Germinal center (tissue), 1 donor: ENCODE results near the gene MATN1.

Experiments
- DNase-seq: peaks from one replicate; pipeline ENCODE4 v3.0.0; 2012; ENCODE audit warnings: mixed read lengths, low spot score

The MATN1 gene

DNA sequence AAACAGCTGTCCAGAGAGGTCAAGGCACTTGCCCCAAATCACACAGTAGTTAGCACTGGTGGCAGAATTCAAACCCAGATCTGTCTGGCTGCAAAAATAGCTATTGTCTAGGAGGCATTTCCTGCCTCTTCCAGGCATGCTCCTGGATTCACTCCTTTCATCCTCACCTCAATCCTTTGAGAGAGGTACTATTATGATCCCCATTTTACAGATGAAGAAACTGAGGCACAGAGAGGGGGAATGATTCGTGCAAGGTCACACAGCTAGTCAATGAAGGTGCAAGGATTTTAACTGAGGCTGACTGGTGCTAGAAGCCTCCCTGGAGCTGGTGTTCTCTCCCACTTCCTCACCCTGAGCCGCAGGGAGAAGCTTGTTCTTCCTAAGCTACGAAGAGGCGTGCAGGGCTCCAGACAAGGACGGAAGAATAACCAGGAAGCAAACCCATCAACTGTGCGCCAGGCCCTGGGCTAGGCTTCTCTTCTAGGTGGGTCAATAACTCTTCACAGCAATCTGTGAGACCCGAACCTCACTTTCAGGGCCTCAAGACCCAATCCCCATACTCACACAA lies 34.8 kb upstream of the MATN1 start:
- no peak for DNase-seq

DNA sequence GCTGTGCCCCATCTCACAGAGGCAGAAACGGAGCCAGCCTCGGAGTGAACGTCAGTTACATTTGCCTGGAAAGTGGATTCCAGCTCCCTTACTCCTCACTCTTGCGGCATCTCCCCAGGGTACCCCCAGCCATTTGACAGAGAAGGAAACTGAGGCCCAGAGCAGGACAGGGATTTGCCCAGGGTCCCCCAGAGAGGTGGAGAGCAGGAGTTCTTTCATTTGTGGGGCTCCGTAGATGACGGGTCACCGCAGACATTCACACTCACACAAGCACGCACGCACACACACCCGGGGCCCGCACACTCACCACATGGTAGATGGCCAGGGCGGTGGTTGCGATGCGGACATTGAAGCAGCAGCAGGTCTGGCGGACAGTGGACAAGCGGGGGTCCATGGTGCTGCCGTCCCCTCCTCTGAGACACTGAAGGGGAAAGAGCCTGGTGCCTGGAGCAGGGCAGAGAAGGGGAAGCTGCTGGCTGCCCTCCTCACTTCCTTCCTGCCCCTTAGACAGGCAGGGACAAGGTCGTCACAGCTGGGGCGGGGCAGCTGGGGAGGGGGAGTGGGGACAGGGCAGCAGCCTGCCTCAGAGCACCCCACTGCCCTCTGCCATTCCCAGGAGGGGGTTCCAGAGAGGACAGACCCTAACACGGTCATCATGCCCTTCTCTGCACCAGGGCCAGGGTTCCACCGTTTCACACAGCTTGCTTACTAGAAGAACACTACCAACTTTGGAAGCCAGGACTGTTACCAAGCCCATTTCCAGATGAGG lies 34.2 kb upstream of the MATN1 start, which contains the start of gene LAPTM5:
Gene LAPTM5 (minus strand): TSS at position 423 of the 769 bp plus-strand sequence. CDS start 29 bp downstream, at position 394.
- peak; percentile 63 for DNase-seq

DNA sequence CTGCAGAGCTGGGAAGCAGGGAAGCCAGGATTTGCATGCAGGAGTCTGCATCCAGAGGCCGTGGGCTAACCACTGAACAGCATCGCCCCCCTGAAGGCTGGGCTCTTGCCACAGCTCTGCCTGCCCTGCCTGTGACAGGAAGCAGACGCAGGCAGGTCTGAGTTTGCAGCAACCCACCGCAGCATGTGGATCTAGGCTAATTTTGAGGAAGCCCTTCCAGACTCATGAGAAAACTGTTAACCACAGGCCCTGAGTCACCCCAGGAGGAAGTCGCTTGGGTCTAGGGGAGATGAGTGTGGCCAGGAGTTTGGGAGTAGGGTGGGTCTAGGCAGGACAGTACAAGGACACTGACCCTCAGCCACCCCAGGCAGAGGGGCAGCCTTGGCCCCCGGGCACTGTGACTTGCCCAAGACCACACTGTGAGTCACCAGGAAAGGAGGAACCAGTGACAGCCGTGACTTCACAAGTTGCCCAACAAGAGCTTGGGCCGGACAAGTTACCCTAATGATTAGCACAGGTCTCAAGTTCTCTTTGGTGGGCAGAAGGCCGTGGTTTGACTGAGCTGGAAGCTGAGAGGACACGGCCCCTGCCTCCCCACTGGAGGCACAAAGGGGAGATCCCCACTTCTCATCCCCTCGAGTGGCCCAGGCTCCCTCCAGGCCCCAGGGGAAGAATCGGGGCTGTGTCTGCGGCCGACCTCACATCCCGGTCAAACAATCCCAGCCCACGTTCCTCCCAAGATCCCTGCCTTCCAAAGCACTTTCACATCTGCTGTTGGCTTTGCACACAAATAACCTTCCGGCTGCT lies 33.4 kb upstream of the MATN1 start:
- peak; percentile 53 for DNase-seq

DNA sequence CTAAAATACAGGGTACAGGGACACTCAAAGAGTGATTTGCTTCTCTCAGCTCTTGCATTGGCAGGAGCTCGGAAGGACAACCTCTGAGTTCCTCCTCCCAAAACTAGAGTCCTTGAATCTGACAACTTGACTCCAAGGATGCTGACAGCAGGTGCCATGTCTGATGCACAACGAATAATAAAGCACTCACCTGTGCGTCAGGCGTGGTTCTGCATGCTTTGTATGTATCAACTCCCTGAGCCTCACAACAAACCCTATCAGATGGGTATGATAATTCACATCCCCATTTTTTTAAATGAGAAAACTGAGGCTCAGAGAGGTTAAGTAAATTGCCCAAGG lies 32.8 kb upstream of the MATN1 start:
- DNase-seq: no peak

DNA sequence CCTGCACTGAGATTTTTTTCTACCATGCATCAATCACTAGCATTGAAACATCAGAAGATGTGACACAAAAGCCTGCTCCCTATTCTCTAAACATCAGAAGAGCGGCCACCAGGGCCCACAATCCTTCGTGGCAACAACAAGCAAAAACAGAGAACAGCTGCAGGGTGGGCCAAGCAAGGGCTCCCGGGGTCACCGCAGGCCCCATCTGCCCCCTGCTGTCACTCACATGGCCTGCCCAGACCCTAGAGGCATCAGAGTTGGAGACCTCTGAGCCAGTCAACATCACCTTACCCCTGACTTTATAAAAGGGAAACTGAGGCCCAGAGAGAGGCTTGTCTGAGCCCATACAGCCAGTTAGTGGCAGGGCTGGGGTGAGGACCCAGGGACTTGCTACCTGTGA lies 32.4 kb upstream of the MATN1 start:
- no peak for DNase-seq

DNA sequence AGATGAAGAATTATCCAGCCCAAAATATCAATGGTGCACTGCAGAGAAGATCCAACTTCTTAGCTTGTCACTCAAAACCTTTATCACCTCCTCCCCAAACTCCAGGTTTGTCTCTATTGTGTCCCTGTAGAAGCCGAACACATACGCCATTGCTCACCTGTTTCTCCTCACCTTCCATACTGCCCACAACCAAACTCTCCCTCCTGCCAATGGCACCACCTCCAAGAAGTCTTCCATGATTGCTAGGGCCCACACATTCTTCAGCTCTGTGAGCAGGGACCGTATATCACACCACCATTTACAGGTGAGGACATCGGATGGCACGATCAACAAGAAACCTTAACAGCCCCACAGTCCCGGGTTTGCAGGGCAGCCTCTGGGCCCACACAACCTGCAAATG lies 31.9 kb upstream of the MATN1 start:
- no peak for DNase-seq

DNA sequence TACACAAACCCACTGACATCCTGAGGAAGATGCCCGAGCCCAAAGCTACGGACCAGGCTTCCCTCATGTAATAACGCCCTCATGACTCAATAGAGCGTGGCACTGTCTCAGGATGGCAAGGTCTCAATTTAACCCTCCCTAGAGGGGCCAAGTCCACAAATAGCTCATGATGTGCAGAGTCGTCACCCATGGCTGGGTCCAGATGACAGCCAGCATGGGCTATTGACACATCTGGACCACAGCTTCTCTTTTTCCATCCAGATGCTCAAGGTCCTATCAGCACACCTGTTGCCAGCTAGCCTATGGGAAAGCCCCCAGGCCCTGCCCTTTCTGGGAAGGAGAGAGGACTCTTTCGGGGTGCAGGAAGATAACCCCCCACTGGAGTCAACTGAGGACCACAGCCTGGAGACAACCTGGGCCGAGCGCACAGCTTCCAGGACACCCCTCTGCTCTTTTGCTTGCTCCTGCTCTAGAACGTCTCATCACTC lies 31.3 kb upstream of the MATN1 start:
- DNase-seq: peak; percentile 84

DNA sequence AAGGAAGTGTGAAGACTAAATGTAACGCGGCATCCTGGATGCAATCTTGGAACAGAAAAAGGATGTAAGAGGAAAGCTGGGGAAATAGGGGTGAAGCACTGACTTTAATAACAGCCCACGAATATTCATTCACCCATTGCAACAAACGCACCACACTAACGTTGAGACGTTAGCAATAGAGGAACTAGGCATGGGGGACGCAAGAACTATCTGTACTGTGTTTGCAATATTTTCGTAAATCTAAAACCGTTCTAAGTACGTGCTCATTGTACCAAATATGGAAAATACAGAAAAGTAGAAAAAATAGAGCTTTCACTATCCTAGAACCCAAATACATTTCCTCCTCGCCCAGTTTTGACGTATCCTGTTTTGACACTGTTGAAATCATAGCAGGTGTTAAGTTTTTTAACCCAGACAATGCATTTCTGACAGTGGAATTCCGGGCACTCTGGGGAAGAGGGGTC lies 30.3 kb upstream of the MATN1 start:
- no peak for DNase-seq

DNA sequence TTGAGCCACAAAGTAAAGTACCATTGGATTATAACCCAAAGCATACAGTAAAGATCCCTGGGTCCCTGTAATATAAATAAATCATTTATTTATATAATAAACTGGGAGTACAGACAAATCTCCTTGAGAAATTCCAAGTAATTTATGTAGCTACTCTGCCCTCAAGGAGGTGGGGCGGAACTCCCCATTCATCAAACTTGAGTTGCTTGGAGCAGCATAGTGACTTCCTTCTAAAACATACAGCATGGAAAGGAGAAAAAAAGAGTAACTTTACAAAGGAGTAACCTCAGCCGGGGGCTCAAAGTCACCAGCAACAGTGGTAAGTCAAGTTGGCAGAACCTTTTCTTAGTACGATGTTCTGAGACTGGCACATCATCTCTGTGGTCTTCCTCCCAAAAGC lies 29.7 kb upstream of the MATN1 start:
- DNase-seq: no peak

DNA sequence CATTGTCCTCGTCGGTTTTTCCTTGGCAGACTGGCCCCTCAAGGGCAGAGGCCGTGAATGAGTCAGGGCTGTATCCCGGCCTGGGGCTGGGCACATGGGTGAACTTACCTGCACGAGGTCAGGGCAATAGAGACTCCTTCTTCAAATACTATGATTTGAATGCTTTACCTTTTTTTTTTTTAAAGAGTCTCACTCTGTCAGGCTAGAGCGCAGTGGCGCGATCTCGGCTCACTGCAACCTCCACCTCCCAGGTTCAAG lies 29.2 kb upstream of the MATN1 start:
- DNase-seq: no peak

DNA sequence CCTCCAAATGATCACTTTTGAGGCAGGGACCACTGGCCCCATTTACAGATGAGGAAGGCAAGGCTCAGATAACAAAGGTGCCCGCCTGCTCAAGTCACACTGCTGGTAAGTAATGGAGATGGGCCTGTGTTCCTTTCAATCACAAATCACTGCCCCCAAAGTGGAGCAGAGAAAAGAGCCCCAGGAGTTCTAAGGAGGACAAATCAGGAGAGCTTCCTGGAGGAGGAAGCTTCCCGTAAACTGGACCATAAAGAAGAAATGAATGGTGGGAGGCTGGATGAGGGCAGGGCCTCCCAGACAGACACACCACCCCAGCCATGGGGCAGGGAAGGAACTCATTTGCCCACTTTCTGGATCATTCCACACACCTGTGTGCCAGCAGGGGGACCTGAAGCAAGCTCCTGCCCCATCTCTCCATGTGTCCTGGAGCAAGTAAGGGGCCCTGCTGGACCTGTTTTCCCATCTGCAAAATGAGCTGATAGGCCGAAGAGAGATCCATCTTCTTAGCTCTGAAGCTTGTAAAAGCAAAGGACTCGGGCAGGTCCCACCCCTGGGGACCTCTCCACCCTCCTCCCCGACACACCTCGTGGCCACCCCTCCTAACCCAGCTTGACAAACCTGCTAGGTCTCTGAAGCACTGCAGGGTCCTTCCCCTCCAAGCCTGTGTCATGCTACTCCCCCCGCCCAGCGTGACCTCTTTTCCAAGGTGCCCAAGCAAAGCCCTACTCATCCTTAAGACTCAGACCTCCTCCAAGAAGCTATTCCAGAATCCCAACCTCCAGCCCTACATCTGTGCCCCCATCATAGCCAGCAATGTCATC lies 28.7 kb upstream of the MATN1 start:
- DNase-seq: no peak

DNA sequence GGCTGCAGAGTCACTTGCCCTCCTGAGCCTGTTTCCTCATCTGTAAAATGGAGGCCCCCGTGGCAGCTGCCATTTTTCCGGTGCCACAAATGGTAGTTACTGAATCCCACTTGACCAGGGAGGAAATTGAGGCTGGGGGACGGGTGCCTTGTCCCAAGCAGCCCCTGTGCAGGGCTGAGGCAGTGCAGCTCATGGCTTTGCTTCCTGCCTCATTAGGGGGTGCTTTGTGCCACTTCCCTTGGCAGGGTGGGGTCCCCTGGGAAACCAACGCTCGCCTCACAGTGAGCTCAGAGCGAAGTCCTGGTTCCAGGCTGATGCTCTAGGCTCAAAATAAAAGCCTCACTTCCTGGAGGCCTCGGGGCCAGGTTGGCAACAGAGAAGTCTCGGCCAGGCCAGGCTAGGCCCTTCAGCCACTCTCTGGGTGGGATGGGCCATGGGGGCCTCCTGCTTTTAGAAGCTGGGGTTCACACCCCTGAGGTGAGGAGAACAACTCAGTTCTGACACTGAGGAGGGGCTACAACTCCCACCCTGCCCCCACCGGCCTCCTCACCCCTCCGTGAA lies 27.4 kb upstream of the MATN1 start:
- DNase-seq: peak; percentile 78

DNA sequence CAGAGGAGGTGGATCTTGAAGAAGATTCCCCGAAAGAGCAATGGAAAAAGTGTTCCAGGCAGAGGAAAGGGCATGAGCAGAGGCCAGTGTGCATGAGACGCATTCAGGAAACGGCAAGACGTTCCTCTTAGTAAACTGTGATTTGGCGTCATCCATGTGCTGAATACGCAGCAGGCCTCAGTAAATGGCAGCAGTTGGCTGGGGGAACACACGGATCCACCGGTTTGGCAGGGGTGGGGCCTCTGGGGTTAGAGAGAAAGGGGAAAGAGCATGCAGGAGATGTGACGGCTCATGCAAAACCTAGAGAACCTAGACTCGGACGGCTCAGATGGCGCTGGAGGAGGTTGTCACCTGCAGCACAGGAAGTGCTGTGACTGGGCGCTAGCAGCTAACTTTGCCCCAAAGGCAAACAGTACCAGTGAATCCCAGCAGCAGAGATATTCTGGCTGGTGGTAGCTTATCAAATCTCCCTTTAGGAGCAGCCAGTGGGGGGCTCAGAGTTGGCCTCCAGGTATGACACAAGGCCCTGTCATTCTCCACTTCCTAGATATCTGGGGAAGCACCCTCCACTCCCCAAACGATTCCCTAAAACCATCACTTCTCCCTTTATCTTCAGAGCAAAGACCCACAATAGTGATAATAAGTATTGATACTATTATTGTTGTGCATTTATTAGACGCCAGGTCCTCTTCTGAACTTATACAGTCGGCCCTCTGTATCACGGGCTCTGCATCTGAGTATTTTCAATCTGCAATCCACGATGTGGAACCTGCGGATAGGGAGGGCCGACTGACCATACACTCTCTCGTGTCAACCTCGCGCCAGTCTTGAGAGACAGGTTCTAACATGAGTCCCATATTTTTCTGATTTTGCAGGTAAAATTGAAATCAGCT lies 26.6 kb upstream of the MATN1 start:
- DNase-seq: peak; percentile 76

DNA sequence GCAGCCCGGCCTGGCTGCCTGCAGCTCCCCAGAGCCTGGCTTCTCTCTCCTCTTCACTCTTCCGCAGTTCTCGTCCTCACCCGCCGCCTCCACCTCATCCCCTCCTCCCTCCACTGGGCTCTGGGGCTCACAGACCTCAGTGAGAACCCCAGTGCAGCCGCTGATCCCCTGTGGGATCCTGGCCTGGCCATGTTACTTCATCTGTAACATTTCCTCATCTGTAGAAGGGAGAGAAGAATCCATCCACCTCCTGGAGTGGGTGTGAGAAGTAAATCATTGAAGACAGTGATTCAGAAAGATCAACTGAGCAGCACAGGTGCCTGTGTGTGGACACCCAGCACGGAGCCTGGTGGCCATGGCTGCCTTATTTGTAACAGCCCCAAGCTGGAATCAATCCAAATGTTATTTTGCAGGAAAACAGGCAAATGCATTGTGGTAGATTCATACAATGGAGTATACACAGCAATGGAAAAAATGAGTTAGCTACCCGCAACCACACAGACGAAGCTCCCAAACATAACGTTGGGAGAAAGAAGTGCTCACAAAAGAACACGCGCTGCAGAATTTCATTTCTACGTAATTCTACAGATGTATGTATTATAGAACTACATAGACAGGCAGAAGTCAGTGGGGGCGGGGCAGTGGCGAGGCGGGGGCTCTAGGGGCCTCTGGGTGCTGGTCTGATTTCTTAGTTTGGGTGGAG lies 25.5 kb upstream of the MATN1 start:
- DNase-seq: no peak

DNA sequence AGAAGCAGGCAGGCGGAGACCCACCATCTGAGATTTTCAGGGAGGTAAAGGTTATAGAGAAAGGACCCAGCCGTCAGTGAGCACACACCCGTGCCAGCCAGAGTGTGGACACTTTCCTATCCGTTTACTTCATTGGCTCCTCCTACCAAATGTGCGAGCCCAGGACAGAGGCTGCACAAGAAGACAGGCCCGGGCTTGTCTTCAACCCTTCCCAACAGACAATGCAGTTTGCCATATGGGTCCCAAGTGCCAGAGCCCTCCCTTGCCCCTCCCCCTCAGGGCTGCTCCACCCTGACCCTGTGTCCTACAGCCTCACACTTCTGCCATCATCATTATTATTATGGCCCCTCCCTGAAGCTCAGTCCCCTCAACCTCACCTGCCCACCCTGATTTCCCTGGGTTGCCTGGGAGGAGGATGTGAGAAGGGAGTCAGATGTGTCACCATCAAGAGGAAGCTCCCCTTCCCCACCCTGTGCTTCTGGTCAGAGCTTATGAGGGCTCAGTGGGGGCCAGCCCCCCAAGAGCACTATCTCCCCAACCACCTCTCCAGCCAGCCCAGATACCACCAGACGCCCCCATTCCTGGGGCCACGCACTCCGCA lies 24.8 kb upstream of the MATN1 start:
- DNase-seq: no peak

DNA sequence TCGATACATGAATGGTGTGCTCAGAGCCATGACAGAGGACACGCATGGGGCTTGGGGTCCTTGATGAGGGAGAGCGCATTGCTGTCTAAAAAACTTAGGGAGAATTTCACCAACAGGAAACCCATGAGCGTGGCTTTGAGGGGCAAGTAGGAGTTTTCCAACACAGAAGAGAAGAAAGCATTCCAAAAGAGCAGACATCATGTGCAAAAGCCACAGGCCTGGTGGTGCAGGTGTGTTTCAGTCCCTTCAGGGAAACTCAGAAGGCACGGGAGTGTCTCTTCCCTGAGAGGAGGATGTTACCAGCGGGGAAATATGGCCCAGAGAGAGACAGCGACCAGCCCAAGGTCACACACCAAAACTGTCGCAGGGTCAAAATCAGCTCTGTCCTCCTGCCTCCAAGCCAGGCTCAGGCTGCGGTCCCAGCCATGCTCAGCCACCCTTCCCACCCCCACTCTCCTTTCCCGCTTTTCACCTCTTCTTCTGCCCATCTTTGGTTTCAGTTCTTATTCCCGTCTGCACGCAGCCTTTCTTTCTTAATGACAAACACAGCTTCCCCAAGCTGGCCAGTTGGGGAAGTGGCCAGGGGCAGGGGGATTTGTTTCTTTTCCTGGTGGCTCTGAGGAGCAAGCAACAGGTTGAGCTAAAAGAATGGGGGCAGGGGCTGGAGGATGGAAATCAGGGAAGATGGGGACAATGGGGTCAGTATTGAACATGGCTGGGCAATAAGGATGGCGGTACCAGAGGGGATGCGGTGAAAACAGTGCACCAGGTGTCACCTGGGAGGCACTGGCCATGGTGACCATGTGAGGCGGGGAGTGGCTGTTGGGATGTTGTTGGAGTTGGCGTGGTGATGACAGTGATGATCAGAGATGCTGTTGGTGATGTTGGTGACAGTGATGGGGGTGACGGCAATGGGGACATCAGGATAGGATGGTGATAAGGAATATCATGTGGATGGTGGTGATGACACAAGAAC lies 23.9 kb upstream of the MATN1 start:
- no peak for DNase-seq

DNA sequence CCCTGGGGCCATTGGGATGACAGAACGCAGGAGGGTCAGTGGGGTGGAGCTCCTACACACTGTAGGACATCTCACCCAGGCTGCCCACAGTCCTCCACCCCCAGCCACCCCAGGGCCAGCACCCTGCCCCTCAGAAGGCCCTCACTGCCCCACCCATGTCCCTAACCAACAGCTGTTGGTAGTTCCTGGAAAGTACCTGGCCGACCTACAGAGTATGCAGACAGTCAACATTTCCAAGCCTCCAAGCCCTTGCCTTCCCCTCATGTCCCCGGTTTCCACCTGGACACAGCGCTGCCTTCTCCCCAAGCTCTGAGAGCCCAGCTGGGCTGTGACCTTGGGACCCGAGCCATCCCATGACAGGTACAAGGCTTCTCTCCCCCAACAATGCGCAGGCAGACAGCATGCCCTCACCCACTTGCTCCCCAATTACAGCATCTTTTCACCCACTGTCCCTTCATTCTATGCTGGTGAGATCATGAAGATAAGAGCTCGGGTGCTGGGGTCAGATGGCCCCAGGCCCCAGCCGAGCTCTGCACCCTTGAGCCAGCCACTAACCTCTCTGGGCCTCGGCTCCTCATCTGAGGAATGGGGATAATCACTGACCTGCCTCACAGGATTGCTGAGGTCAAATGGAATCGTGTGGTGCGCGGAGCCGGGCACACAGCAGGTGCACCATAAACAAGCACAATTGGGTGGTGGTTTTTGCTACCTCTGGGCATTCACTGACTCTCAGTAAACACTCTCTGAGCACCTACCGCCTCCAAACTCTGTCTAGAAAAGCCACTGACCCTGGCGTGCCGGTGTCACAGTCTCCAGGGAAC lies 23.0 kb upstream of the MATN1 start:
- DNase-seq: no peak

DNA sequence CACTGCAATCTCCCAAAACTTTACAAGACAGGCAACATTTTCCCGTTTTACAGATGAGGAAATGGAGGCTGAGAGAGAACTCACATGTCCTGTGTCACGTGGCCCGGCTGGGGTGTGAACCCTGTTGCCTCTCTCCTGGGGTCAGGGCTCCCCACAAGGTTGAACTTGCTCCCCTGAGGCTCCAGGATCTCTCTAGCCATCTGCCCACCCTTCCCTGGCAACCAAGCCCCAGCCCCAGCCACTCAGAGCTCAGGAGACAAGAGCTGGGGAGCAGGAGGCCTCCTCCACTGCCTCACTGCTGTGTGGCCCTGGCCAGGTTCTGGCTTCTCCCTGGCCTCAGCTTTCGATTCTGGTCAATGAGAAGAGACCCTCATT lies 22.4 kb upstream of the MATN1 start:
- no peak for DNase-seq
